Measurements from ENCODE around the gene IQCM. TPM values are rescaled to one million over a fixed set of nuclear protein-coding genes. Genes with fewer than 3 reads are reported as not detected.

IQCM gene
- total RNA-seq, 2 donors from 2014 or later, result not detected

- H3K36me3 Mint-ChIP-seq (ENCODE audit: insufficient read depth in 2 of 2), result no peaks in the 10 kb centered on the region
Measured at GRCh38 chr4:149574971-149575370, 240.7 kb downstream of the IQCM start.

GRCh38 chr4:149572716-149573115 lies 242.9 kb downstream of the IQCM start:
- H3K4me1 Mint-ChIP-seq (ENCODE audit: low read depth), result no peaks in the 10 kb centered on the region
- ATAC-seq (replicated peaks in 1 of 2) (no peak), DNase-seq (no peak)
- H3K9me3 Mint-ChIP-seq, result no peaks in the 10 kb centered on the region
- no peaks in the 10 kb centered on the region for H3K27me3 Mint-ChIP-seq (ENCODE audit: low read depth)
- no peak overlapping the region for H3K4me3 Mint-ChIP-seq
- no peak overlapping the region for H3K27ac Mint-ChIP-seq
- no peaks in the 10 kb centered on the region for H3K36me3 Mint-ChIP-seq (ENCODE audit: insufficient read depth in 2 of 2)

More at GRCh38 chr4:149574971-149575370, 240.7 kb downstream of the IQCM start:
- Mint-ChIP-seq H3K4me3 (no peak overlapping the region), H3K27ac (no peak overlapping the region), H3K27me3 (ENCODE audit: low read depth) (no peaks in the 10 kb centered on the region), H3K9me3 (no peaks in the 10 kb centered on the region), H3K4me1 (ENCODE audit: low read depth) (no peaks in the 10 kb centered on the region)
- no peak for DNase-seq
- ATAC-seq (replicated peaks in 1 of 2), result no peak

GRCh38 chr4:149555799-149556198 lies 259.8 kb downstream of the IQCM start:
- H3K4me1 Mint-ChIP-seq (ENCODE audit: low read depth), result no peaks in the 10 kb centered on the region
- DNase-seq (no peak), ATAC-seq (replicated peaks in 1 of 2) (no peak)
- H3K36me3 Mint-ChIP-seq (ENCODE audit: insufficient read depth in 2 of 2), result no peaks in the 10 kb centered on the region
- H3K27ac Mint-ChIP-seq, result no peak overlapping the region
- H3K4me3 Mint-ChIP-seq, result no peak overlapping the region
- H3K9me3 Mint-ChIP-seq, result peaks cover 2 to 3% of the 10 kb centered on the region in 2 donors
- H3K27me3 Mint-ChIP-seq (ENCODE audit: low read depth), result no peaks in the 10 kb centered on the region

GRCh38 chr4:149555146-149555545 lies 260.5 kb downstream of the IQCM start:
- Mint-ChIP-seq H3K4me1 (ENCODE audit: low read depth) (no peaks in the 10 kb centered on the region), H3K4me3 (no peak overlapping the region), H3K36me3 (ENCODE audit: insufficient read depth in 2 of 2) (no peaks in the 10 kb centered on the region), H3K9me3 (peaks cover 3% of the 10 kb centered on the region in 2 donors), H3K27me3 (ENCODE audit: low read depth) (no peaks in the 10 kb centered on the region), H3K27ac (no peak overlapping the region)
- ATAC-seq (replicated peaks in 1 of 2) (no peak), DNase-seq (no peak)

- Mint-ChIP-seq H3K4me1 (ENCODE audit: low read depth) (no peaks in the 10 kb centered on the region), H3K27me3 (ENCODE audit: low read depth) (no peaks in the 10 kb centered on the region), H3K27ac (no peak overlapping the region), H3K9me3 (peaks cover 3% of the 10 kb centered on the region in 2 donors), H3K4me3 (no peak overlapping the region), H3K36me3 (ENCODE audit: insufficient read depth in 2 of 2) (no peaks in the 10 kb centered on the region)
- ATAC-seq (replicated peaks in 1 of 2) (no peak), DNase-seq (no peak)
Measured at GRCh38 chr4:149553959-149554520, 261.6 kb downstream of the IQCM start.

GRCh38 chr4:149552601-149553000 lies 263.0 kb downstream of the IQCM start:
- Mint-ChIP-seq H3K27ac (no peak overlapping the region), H3K9me3 (peaks cover 1 to 3% of the 10 kb centered on the region in 2 donors), H3K4me1 (ENCODE audit: low read depth) (no peaks in the 10 kb centered on the region), H3K36me3 (ENCODE audit: insufficient read depth in 2 of 2) (no peaks in the 10 kb centered on the region), H3K4me3 (no peak overlapping the region), H3K27me3 (ENCODE audit: low read depth) (no peaks in the 10 kb centered on the region)
- no peak for DNase-seq
- no peak for ATAC-seq (replicated peaks in 1 of 2)

- DNase-seq (no peak), ATAC-seq (replicated peaks in 1 of 2) (no peak)
- Mint-ChIP-seq H3K4me1 (ENCODE audit: low read depth) (no peaks in the 10 kb centered on the region), H3K4me3 (no peak overlapping the region), H3K27ac (no peak overlapping the region), H3K27me3 (ENCODE audit: low read depth) (no peaks in the 10 kb centered on the region), H3K36me3 (ENCODE audit: insufficient read depth in 2 of 2) (no peaks in the 10 kb centered on the region), H3K9me3 (peaks cover 3 to 4% of the 10 kb centered on the region in 2 donors)
Measured at GRCh38 chr4:149549911-149550310, 265.7 kb downstream of the IQCM start.

GRCh38 chr4:149534779-149535178 lies 280.9 kb downstream of the IQCM start:
- Mint-ChIP-seq H3K27me3 (ENCODE audit: low read depth) (no peaks in the 10 kb centered on the region), H3K4me3 (no peak overlapping the region), H3K4me1 (ENCODE audit: low read depth) (no peaks in the 10 kb centered on the region), H3K9me3 (peaks cover 7 to 10% of the 10 kb centered on the region in 2 donors), H3K27ac (no peak overlapping the region), H3K36me3 (ENCODE audit: insufficient read depth in 2 of 2) (no peaks in the 10 kb centered on the region)
- ATAC-seq (replicated peaks in 1 of 2), result no peak
- no peak for DNase-seq

GRCh38 chr4:149531861-149532260 lies 283.8 kb downstream of the IQCM start:
- no peak for ATAC-seq (replicated peaks in 1 of 2)
- Mint-ChIP-seq H3K4me1 (ENCODE audit: low read depth) (no peaks in the 10 kb centered on the region), H3K9me3 (peaks cover 2 to 6% of the 10 kb centered on the region in 2 donors), H3K36me3 (ENCODE audit: insufficient read depth in 2 of 2) (no peaks in the 10 kb centered on the region), H3K4me3 (no peak overlapping the region), H3K27ac (no peak overlapping the region), H3K27me3 (ENCODE audit: low read depth) (no peaks in the 10 kb centered on the region)
- DNase-seq, result no peak

GRCh38 chr4:149523039-149523438 lies 292.6 kb downstream of the IQCM start:
- no peak overlapping the region for H3K4me3 Mint-ChIP-seq
- H3K36me3 Mint-ChIP-seq (ENCODE audit: insufficient read depth in 2 of 2), result no peaks in the 10 kb centered on the region
- ATAC-seq (replicated peaks in 1 of 2) (no peak), DNase-seq (no peak)
- no peaks in the 10 kb centered on the region for H3K27me3 Mint-ChIP-seq (ENCODE audit: low read depth)
- peaks cover 0 to 3% of the 10 kb centered on the region in 2 donors for H3K9me3 Mint-ChIP-seq
- no peak overlapping the region for H3K27ac Mint-ChIP-seq
- H3K4me1 Mint-ChIP-seq (ENCODE audit: low read depth), result no peaks in the 10 kb centered on the region

GRCh38 chr4:149521611-149522425 lies 293.8 kb downstream of the IQCM start:
- Mint-ChIP-seq H3K9me3 (peaks cover 3 to 7% of the 10 kb centered on the region in 2 donors), H3K4me3 (no peak overlapping the region), H3K27me3 (ENCODE audit: low read depth) (no peaks in the 10 kb centered on the region), H3K4me1 (ENCODE audit: low read depth) (no peaks in the 10 kb centered on the region), H3K27ac (no peak overlapping the region), H3K36me3 (ENCODE audit: insufficient read depth in 2 of 2) (no peaks in the 10 kb centered on the region)
- ATAC-seq (replicated peaks in 1 of 2) (no peak), DNase-seq (no peak)

- Mint-ChIP-seq H3K9me3 (peaks cover 5 to 12% of the 10 kb centered on the region in 2 donors), H3K27ac (no peak overlapping the region), H3K36me3 (ENCODE audit: insufficient read depth in 2 of 2) (no peaks in the 10 kb centered on the region), H3K27me3 (ENCODE audit: low read depth) (no peaks in the 10 kb centered on the region), H3K4me1 (ENCODE audit: low read depth) (no peaks in the 10 kb centered on the region), H3K4me3 (no peak overlapping the region)
- ATAC-seq (replicated peaks in 1 of 2), result no peak
- no peak for DNase-seq
Measured at GRCh38 chr4:149518471-149518870, 297.2 kb downstream of the IQCM start.

GRCh38 chr4:149513081-149513480 lies 302.6 kb downstream of the IQCM start:
- DNase-seq, result no peak
- Mint-ChIP-seq H3K27ac (no peak overlapping the region), H3K4me1 (ENCODE audit: low read depth) (no peaks in the 10 kb centered on the region), H3K4me3 (no peak overlapping the region), H3K36me3 (ENCODE audit: insufficient read depth in 2 of 2) (no peaks in the 10 kb centered on the region), H3K9me3 (peaks cover 7 to 15% of the 10 kb centered on the region in 2 donors), H3K27me3 (ENCODE audit: low read depth) (no peaks in the 10 kb centered on the region)
- ATAC-seq (replicated peaks in 1 of 2), result no peak
